ENCODE results near the gene GNG7. TPM values are rescaled to one million over a fixed set of nuclear protein-coding genes. Genes with fewer than 3 reads are reported as not detected.

GNG7 gene
- total and polyA plus RNA-seq, 10 of the 15 experiments (the other 5 are each of a cell fraction or from before 2014, with no cell fraction given), result 1.9 to 13.6 (median 6.5) TPM

GRCh38 chr19:2497186-2497585, 205.3 kb downstream of the GNG7 start:
- H2AFZ ChIP-seq (ENCODE audit: control insufficient read depth, low read depth, low read length), result no peak overlapping the region
- RAD21 ChIA-PET (ENCODE audit: unreplicated experiment), result interaction anchor here (0.6 kb wide), 1 partner anchor 56 kb away, joined by 3 read pairs; no protein-coding TSS in a partner anchor
- no peak overlapping the region for H3K4me3 ChIP-seq
- WGBS (ENCODE audit: insufficient coverage, insufficient replicate concordance, low lambda C conversion rate, missing lambda C conversion rate), result 88% methylated on average over 10 of the region's 10 CpGs
- DNase-seq (ENCODE audit: low read depth, low spot score) (no peak), ATAC-seq (no peak), FAIRE-seq (no peak)
- BruUV-seq (replicated peaks), result no TSS peak
- CTCF ChIA-PET, result no interaction called here
- SMC1A ChIA-PET (ENCODE audit: uncharacterized antibody, unreplicated experiment), result interaction anchor here (0.6 to 0.9 kb wide), 2 partner anchors 9 to 49 kb away, joined by 3 read pairs; no protein-coding TSS in a partner anchor
- no peaks in the 10 kb centered on the region for H3K9me3 ChIP-seq (replicated peaks; ENCODE audit: control insufficient read depth, insufficient read depth, low read length)
- in situ Hi-C loops (cut with MboI) (no loop called here), intact Hi-C loops (cut with micrococcal nuclease; ENCODE audit: unreplicated experiment) (no loop called here)
- H3K9ac ChIP-seq (ENCODE audit: control insufficient read depth, insufficient read depth, low read length), result no peak overlapping the region
- no peak for TF ChIP-seq TBL1XR1 (IDR thresholded peaks at IDR 0.05; ENCODE audit: low read depth, low read length)
- TF ChIP-seq ZNF687 (IDR thresholded peaks at IDR 0.05), result no peak
- TF ChIP-seq CBFB (IDR thresholded peaks at IDR 0.05; ENCODE audit: low read depth), result no peak
- TF ChIP-seq NR2F1 (conservative IDR thresholded peaks at IDR 0.05), result no peak
- TF ChIP-seq MEF2A (IDR thresholded peaks at IDR 0.05; ENCODE audit: insufficient read depth, low read depth, low read length), result no peak
- no peak for TF ChIP-seq MYC (IDR thresholded peaks at IDR 0.05; ENCODE audit: insufficient read depth, insufficient read length, insufficient replicate concordance, low read length, severe bottlenecking)
- H3K27ac ChIP-seq (ENCODE audit: control insufficient read depth, insufficient read depth), result no peak overlapping the region
- H3K36me3 ChIP-seq (ENCODE audit: control insufficient read depth in 2 of 2, insufficient read depth in 2 of 2, low read length in 1 of 2), result no peaks in the 10 kb centered on the region
- no peak overlapping the region for H3K4me2 ChIP-seq (ENCODE audit: control insufficient read depth, insufficient read depth)
- no peaks in the 10 kb centered on the region for H3K79me2 ChIP-seq (ENCODE audit: control insufficient read depth, insufficient read depth, low read length)
- POLR2A ChIA-PET, result no interaction called here
- H3K4me1 ChIP-seq (ENCODE audit: control insufficient read depth, insufficient read depth, low read length), result peaks cover 7% of the 10 kb centered on the region
- no peaks in the 10 kb centered on the region for H4K20me1 ChIP-seq (ENCODE audit: control insufficient read depth, insufficient read depth)
- no peaks in the 10 kb centered on the region; a peak in 1 of 4 replicates for H3K27me3 ChIP-seq (replicated peaks in 1 of 2; ENCODE audit: control insufficient read depth in 2 of 2, insufficient read depth in 2 of 2, low read length in 1 of 2)

Measured in GM12878 (cell line).